ENCODE data around the gene HOXB3. TPM values are rescaled to one million over a fixed set of nuclear protein-coding genes. Genes with fewer than 3 reads are reported as not detected.

Gene HOXB3
- total RNA-seq, 2 experiments from 2014 or later, result 10.8 to 12.1 TPM

- Mint-ChIP-seq H3K4me1 (peaks cover 19% of the 10 kb centered on the region), H3K4me3 (no peak overlapping the region), H3K36me3 (ENCODE audit: low read depth) (peaks cover 19% of the 10 kb centered on the region), H3K9me3 (no peaks in the 10 kb centered on the region), H3K27me3 (peaks cover 13% of the 10 kb centered on the region), H3K27ac (no peak overlapping the region)
- POLR2A ChIA-PET, result no interaction called here
- no peak for DNase-seq
- CTCF ChIA-PET, result no interaction called here
Measured at GRCh38 chr17:48571826-48572417, 18.1 kb downstream of the HOXB3 start.

GRCh38 chr17:48571024-48571818, 18.8 kb downstream of the HOXB3 start:
- POLR2A ChIA-PET, result interaction anchor here (1.0 kb wide), 1 partner anchor 9 kb away, joined by 3 read pairs; no protein-coding TSS in a partner anchor
- H3K4me1 Mint-ChIP-seq, result peaks cover 14% of the 10 kb centered on the region
- peaks cover 11% of the 10 kb centered on the region for H3K27me3 Mint-ChIP-seq
- H3K4me3 Mint-ChIP-seq, result no peak overlapping the region
- no peak for DNase-seq
- CTCF ChIA-PET, result no interaction called here
- H3K27ac Mint-ChIP-seq, result no peak overlapping the region
- no peaks in the 10 kb centered on the region for H3K9me3 Mint-ChIP-seq
- H3K36me3 Mint-ChIP-seq (ENCODE audit: low read depth), result peaks cover 15% of the 10 kb centered on the region

- no peaks in the 10 kb centered on the region for H3K9me3 Mint-ChIP-seq
- CTCF ChIA-PET, result interaction anchor here (1.0 kb wide), 1 partner anchor 219 kb away, joined by 3 read pairs; no protein-coding TSS in a partner anchor
Measured at GRCh38 chr17:48570325-48571023, 19.6 kb downstream of the HOXB3 start.

GRCh38 chr17:48569674-48570324, 20.2 kb downstream of the HOXB3 start:
- H3K4me1 Mint-ChIP-seq, result peaks cover 6% of the 10 kb centered on the region
- CTCF ChIA-PET, result interaction anchor here (1.0 kb wide), 2 partner anchors 78 to 218 kb away, joined by 3 read pairs; no protein-coding TSS in a partner anchor
- H3K27me3 Mint-ChIP-seq, result peaks cover 11% of the 10 kb centered on the region
- peaks cover 10% of the 10 kb centered on the region for H3K36me3 Mint-ChIP-seq (ENCODE audit: low read depth)
- H3K4me3 Mint-ChIP-seq, result no peak overlapping the region
- no peak overlapping the region for H3K27ac Mint-ChIP-seq
- no peaks in the 10 kb centered on the region for H3K9me3 Mint-ChIP-seq
- POLR2A ChIA-PET, result interaction anchor here (0.7 to 1.4 kb wide), 3 partner anchors 8 to 18 kb away, joined by 3 read pairs; no protein-coding TSS in a partner anchor
- no peak for DNase-seq

More at GRCh38 chr17:48570325-48571023, 19.6 kb downstream of the HOXB3 start:
- no peak for DNase-seq
- POLR2A ChIA-PET, result interaction anchor here (1.0 kb wide), 1 partner anchor 9 kb away, joined by 3 read pairs; no protein-coding TSS in a partner anchor
- no peak overlapping the region for H3K27ac Mint-ChIP-seq
- peaks cover 8% of the 10 kb centered on the region for H3K4me1 Mint-ChIP-seq
- peaks cover 11% of the 10 kb centered on the region for H3K27me3 Mint-ChIP-seq
- no peak overlapping the region for H3K4me3 Mint-ChIP-seq
- H3K36me3 Mint-ChIP-seq (ENCODE audit: low read depth), result peaks cover 10% of the 10 kb centered on the region

- CTCF ChIA-PET, result interaction anchor here (1.0 kb wide), 1 partner anchor 77 kb away, joined by 3 read pairs; no protein-coding TSS in a partner anchor
- no peaks in the 10 kb centered on the region for H3K9me3 Mint-ChIP-seq
- POLR2A ChIA-PET, result interaction anchor here (0.7 to 1.4 kb wide), 2 partner anchors 16 to 17 kb away, joined by 3 read pairs; no protein-coding TSS in a partner anchor
- H3K27me3 Mint-ChIP-seq, result peaks cover 11% of the 10 kb centered on the region
- H3K4me1 Mint-ChIP-seq, result peaks cover 9% of the 10 kb centered on the region
- H3K27ac Mint-ChIP-seq, result no peak overlapping the region
- no peak overlapping the region for H3K4me3 Mint-ChIP-seq
- no peak for DNase-seq
- peaks cover 10% of the 10 kb centered on the region for H3K36me3 Mint-ChIP-seq (ENCODE audit: low read depth)
Measured at GRCh38 chr17:48569240-48569582, 20.8 kb downstream of the HOXB3 start.

- CTCF ChIA-PET, result interaction anchor here (1.0 to 1.3 kb wide), 2 partner anchors 24 to 77 kb away, joined by 3 read pairs; no protein-coding TSS in a partner anchor
- Mint-ChIP-seq H3K4me1 (peaks cover 9% of the 10 kb centered on the region), H3K9me3 (no peaks in the 10 kb centered on the region), H3K4me3 (no peak overlapping the region), H3K36me3 (ENCODE audit: low read depth) (peaks cover 9% of the 10 kb centered on the region), H3K27me3 (peaks cover 14% of the 10 kb centered on the region), H3K27ac (no peak overlapping the region)
- POLR2A ChIA-PET, result interaction anchor here (1.4 kb wide), 1 partner anchor 17 kb away, joined by 3 read pairs; no protein-coding TSS in a partner anchor
- no peak for DNase-seq
Measured at GRCh38 chr17:48568499-48569239, 21.4 kb downstream of the HOXB3 start.

- H3K4me1 Mint-ChIP-seq, result peaks cover 3% of the 10 kb centered on the region
- H3K36me3 Mint-ChIP-seq (ENCODE audit: low read depth), result peaks cover 5% of the 10 kb centered on the region
- no peak overlapping the region for H3K27ac Mint-ChIP-seq
- no peaks in the 10 kb centered on the region for H3K9me3 Mint-ChIP-seq
- CTCF ChIA-PET, result interaction anchor here (1.3 kb wide), 1 partner anchor 25 kb away, joined by 3 read pairs; no protein-coding TSS in a partner anchor
- POLR2A ChIA-PET, result interaction anchor here (1.7 kb wide), 1 partner anchor 18 kb away, joined by 5 read pairs; no protein-coding TSS in a partner anchor
- H3K27me3 Mint-ChIP-seq, result peaks cover 21% of the 10 kb centered on the region
- DNase-seq, result no peak
- H3K4me3 Mint-ChIP-seq, result no peak overlapping the region
Measured at GRCh38 chr17:48567646-48568354, 22.2 kb downstream of the HOXB3 start.

- DNase-seq, result no peak
- H3K9me3 Mint-ChIP-seq, result no peaks in the 10 kb centered on the region
- POLR2A ChIA-PET, result interaction anchor here (1.7 kb wide), 1 partner anchor 18 kb away, joined by 5 read pairs; no protein-coding TSS in a partner anchor
- H3K4me1 Mint-ChIP-seq, result peaks cover 7% of the 10 kb centered on the region
- peaks cover 9% of the 10 kb centered on the region for H3K36me3 Mint-ChIP-seq (ENCODE audit: low read depth)
- peaks cover 21% of the 10 kb centered on the region for H3K27me3 Mint-ChIP-seq
- CTCF ChIA-PET, result interaction anchor here (1.3 kb wide), 1 partner anchor 26 kb away, joined by 3 read pairs; no protein-coding TSS in a partner anchor
- no peak overlapping the region for H3K4me3 Mint-ChIP-seq
- no peak overlapping the region for H3K27ac Mint-ChIP-seq
Measured at GRCh38 chr17:48567209-48567608, 22.8 kb downstream of the HOXB3 start.

- ChIA-PET POLR2A (interaction anchor here (1.7 kb wide), 1 partner anchor 17 kb away, joined by 5 read pairs; no protein-coding TSS in a partner anchor), CTCF (interaction anchor here (0.8 kb wide), 1 partner anchor 215 kb away, joined by 3 read pairs; no protein-coding TSS in a partner anchor)
- H3K36me3 Mint-ChIP-seq (ENCODE audit: low read depth), result peaks cover 9% of the 10 kb centered on the region
- H3K4me3 Mint-ChIP-seq, result no peak overlapping the region
- DNase-seq, result no peak
- H3K27ac Mint-ChIP-seq, result no peak overlapping the region
- peaks cover 21% of the 10 kb centered on the region for H3K27me3 Mint-ChIP-seq
- no peaks in the 10 kb centered on the region for H3K9me3 Mint-ChIP-seq
- H3K4me1 Mint-ChIP-seq, result peaks cover 12% of the 10 kb centered on the region
Measured at GRCh38 chr17:48566717-48567116, 23.3 kb downstream of the HOXB3 start.

- Mint-ChIP-seq H3K4me1 (peaks cover 18% of the 10 kb centered on the region), H3K36me3 (ENCODE audit: low read depth) (peaks cover 9% of the 10 kb centered on the region), H3K4me3 (no peak overlapping the region), H3K27ac (no peak overlapping the region), H3K27me3 (peaks cover 21% of the 10 kb centered on the region), H3K9me3 (no peaks in the 10 kb centered on the region)
- no peak for DNase-seq
- CTCF ChIA-PET, result interaction anchor here (0.6 to 0.8 kb wide), 3 partner anchors 214 to 382 kb away, joined by 3 read pairs; no protein-coding TSS in a partner anchor
- POLR2A ChIA-PET, result interaction anchor here (1.7 kb wide), 1 partner anchor 17 kb away, joined by 5 read pairs; no protein-coding TSS in a partner anchor
Measured at GRCh38 chr17:48565925-48566710, 23.9 kb downstream of the HOXB3 start.
